Renal cortical epithelial cell (primary cell): Measurements from ENCODE around the gene CDC20B. TPM values are rescaled to one million over a fixed set of nuclear protein-coding genes. Genes with fewer than 3 reads are reported as not detected.
A peak's percentile ranks its signal among the peaks of the same experiment; 100 is the strongest.
"Not testable (repeated sequence)": the region's sequence is repeated elsewhere in the genome, so short reads cannot be mapped to it uniquely, and the experiment has no call there.

ENCODE experiments used
- DNase-seq: peaks from one replicate; pipeline ENCODE4 v3.0.0-alpha.2; 2011; ENCODE audit warnings: low read depth
- total RNA-seq: library from RNA; depleted of rRNA; stranded (reverse); fragments of >200 nt; gene quantifications from 2 replicates; pipeline ENCODE4 v1.2.3, GENCODE V29; 2014

CDC20B gene
- total RNA-seq, 1 donor from 2014 or later, result not detected

GRCh38 chr5:55160493-55161209 is 12.3 kb downstream of the CDC20B start:
- peak; percentile 93 for DNase-seq

GRCh38 chr5:55159763-55160492 is 13.0 kb downstream of the CDC20B start, which contains the start of gene GPX8:
GPX8 (plus strand) TSS chr5:55160171; CDS start chr5:55160193, 22 bp downstream.
- peak; percentile 92 for DNase-seq

- DNase-seq, result peak; percentile 18
Measured at GRCh38 chr5:55154873-55155272, 18.1 kb downstream of the CDC20B start.

- peak; percentile 21 for DNase-seq
Measured at GRCh38 chr5:55151923-55152842, 20.8 kb downstream of the CDC20B start.

- no peak for DNase-seq
Measured at GRCh38 chr5:55149308-55149795, 23.6 kb downstream of the CDC20B start.

GRCh38 chr5:55146543-55147151 is 26.3 kb downstream of the CDC20B start:
- DNase-seq, result peak; percentile 77

GRCh38 chr5:55146080-55146479 is 26.9 kb downstream of the CDC20B start:
- DNase-seq, result no peak

GRCh38 chr5:55143624-55144023 is 29.4 kb downstream of the CDC20B start:
- no peak for DNase-seq

- DNase-seq, result no peak
Measured at GRCh38 chr5:55141945-55142690, 30.9 kb downstream of the CDC20B start.

- DNase-seq, result no peak
Measured at GRCh38 chr5:55140908-55141665, 31.9 kb downstream of the CDC20B start.

- DNase-seq, result no peak
Measured at GRCh38 chr5:55136521-55136920, 36.5 kb downstream of the CDC20B start.

- DNase-seq, result no peak
Measured at GRCh38 chr5:55134053-55134722, 38.8 kb downstream of the CDC20B start.

- DNase-seq, result no peak
Measured at GRCh38 chr5:55123365-55123764, 49.6 kb downstream of the CDC20B start.

- no peak for DNase-seq
Measured at GRCh38 chr5:55114061-55114460, 58.9 kb downstream of the CDC20B start.

- no peak for DNase-seq
Measured at GRCh38 chr5:55113327-55113726, 59.6 kb downstream of the CDC20B start.

- no peak for DNase-seq
Measured at GRCh38 chr5:55110217-55110616, 62.8 kb downstream of the CDC20B start.

GRCh38 chr5:55108661-55109060 is 64.3 kb downstream of the CDC20B start:
- no peak for DNase-seq

- not testable (repeated sequence) for DNase-seq
Measured at GRCh38 chr5:55105976-55106375, 67.0 kb downstream of the CDC20B start.

- no peak for DNase-seq
Measured at GRCh38 chr5:55104946-55105701, 67.9 kb downstream of the CDC20B start.
